Measurements from ENCODE around the gene TEX14. TPM values are rescaled to one million over a fixed set of nuclear protein-coding genes. Genes with fewer than 3 reads are reported as not detected.

TEX14 gene
- total RNA-seq, 1 donor from 2014 or later: not detected

DNA sequence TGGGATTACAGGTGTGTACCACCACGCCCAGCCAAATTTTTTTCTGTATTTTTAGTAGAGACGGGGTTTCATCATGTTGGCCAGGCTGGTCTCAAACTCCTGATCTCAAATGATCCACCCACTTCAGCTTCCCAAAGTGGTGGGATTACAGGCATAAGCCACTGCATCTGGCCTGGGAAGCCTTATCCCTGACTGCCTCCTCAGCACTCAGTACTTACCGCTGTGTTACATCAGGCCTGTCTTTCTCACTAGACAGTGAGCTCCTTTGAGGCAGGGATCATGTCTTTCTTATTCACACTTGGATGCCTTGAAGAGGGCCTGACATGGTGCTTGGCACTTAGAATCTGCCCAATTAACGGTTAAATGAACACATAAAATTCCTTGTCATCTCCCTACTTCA, 121.1 kb downstream of the TEX14 start:
- Histone ChIP-seq H3K36me3 (no peaks in the 10 kb centered on the region), H3K4me1 (no peaks in the 10 kb centered on the region), H3K27ac (no peak overlapping the region), H3K9me3 (no peaks in the 10 kb centered on the region), H3K27me3 (no peaks in the 10 kb centered on the region), H3K4me3 (no peak overlapping the region)
- DNase-seq (ENCODE audit: low spot score in 2 of 2): no peak
- intact Hi-C loops (cut with DNase I): no loop called here
- TF ChIP-seq, protein P1, sequence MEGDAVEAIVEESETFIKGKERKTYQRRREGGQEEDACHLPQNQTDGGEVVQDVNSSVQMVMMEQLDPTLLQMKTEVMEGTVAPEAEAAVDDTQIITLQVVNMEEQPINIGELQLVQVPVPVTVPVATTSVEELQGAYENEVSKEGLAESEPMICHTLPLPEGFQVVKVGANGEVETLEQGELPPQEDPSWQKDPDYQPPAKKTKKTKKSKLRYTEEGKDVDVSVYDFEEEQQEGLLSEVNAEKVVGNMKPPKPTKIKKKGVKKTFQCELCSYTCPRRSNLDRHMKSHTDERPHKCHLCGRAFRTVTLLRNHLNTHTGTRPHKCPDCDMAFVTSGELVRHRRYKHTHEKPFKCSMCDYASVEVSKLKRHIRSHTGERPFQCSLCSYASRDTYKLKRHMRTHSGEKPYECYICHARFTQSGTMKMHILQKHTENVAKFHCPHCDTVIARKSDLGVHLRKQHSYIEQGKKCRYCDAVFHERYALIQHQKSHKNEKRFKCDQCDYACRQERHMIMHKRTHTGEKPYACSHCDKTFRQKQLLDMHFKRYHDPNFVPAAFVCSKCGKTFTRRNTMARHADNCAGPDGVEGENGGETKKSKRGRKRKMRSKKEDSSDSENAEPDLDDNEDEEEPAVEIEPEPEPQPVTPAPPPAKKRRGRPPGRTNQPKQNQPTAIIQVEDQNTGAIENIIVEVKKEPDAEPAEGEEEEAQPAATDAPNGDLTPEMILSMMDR (IDR thresholded peaks at IDR 0.05): no peak

DNA sequence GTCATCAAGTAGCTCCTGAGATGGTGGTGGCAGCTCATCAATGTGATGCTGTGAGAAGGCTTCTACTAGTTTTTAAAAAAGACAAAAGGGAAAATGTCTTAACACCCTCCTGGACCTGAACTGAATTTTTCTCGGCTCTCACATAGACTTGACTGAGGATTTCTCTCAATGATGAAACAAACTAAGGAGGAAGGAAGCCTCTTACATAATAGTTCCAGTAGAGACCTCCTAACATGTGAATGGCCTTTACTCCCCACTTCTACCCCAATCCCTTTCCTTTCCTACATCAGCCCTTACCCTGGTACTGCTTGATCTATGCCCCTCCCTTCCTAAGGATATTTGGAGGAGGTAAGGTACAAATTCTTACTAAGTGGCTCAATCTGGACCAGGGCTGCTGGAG, 122.6 kb downstream of the TEX14 start:
- TF ChIP-seq, protein P1 (IDR thresholded peaks at IDR 0.05): no peak
- Histone ChIP-seq H3K36me3 (no peaks in the 10 kb centered on the region), H3K4me1 (no peaks in the 10 kb centered on the region), H3K27me3 (no peaks in the 10 kb centered on the region), H3K4me3 (no peak overlapping the region), H3K9me3 (no peaks in the 10 kb centered on the region), H3K27ac (no peak overlapping the region)
- DNase-seq (ENCODE audit: low spot score in 2 of 2): no peak
- intact Hi-C loops (cut with DNase I): no loop called here

DNA sequence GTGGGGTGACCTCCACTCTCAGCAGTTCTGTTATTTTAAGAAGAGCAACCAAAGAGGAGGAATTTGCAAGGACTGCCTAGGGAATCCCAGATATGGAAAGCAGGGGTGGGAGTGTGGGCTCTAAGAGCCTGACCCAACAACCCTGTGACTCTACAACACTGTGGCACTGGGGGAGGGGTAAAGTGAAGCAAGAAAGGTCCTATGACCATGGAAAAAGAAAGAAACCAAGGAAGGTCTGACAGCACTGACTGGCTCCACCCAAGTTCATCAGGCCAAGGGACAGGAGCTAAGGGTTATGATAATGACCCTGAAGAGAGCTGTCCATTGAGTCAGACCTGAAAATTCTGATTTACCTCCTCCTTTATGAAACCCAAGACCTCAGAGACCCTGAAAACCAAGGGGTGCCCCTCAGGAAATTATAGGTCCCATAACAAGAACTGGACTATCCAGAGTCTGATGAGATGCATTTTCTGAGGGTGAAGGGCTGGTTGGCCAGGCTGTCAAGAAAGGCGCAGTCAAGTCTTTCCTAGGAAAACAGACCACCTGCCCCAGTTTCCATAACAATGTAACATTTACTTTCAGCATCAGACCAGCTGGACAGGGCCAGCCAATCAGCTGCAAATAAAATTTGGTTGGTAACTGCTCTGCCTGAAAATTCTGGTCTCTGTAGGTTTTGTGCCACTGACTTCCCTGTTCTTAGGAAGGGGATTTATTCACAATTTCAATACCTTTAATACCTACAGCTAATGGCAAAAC, 123.6 kb downstream of the TEX14 start:
- no peak for DNase-seq (ENCODE audit: low spot score in 2 of 2)
- Histone ChIP-seq H3K4me1 (no peaks in the 10 kb centered on the region), H3K4me3 (no peak overlapping the region), H3K27ac (no peak overlapping the region), H3K27me3 (no peaks in the 10 kb centered on the region), H3K9me3 (no peaks in the 10 kb centered on the region), H3K36me3 (no peaks in the 10 kb centered on the region)
- intact Hi-C loops (cut with DNase I): no loop called here
- TF ChIP-seq, protein P1 (IDR thresholded peaks at IDR 0.05): no peak

DNA sequence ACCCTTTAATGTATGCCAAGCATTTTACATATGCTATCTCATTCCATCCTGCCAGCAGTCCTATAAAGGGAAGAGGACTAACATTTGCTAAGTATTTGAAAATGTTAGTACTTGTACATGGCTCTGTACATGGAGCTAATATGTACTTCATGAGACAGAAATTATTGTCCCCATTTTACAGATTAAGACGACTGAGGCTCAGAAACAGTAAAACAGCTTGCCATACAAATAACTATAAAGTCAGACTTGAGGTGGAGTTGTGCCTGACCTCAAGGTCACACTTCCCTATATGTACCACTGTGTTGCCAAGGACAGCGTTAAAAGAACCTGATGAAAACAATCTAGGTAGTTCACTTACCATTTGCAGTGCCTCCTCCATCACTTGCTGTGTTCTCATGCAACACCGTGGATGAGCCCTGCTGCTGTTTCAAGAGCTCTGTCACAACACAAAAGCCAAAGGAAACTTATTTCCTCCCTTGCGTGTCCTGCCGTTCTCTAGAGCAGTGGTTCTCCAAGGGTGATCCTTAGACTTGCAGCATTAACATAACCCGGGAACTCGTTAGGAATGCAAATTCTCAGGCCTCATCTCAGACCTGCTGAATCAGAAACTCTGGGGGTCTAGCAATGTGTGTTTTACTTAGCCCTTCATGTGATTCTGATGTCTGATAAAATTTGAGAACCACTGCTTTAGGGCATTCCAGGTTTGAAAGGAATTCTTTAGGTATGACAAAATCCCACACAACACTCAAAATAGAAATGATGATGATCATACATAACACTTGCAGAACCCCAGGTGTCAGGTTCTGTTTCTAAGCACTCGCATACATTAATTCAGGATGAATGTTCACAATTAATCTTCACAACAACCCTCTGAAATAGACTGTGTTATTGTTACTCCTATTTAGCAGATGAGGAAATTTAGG, 126.2 kb downstream of the TEX14 start:
- Histone ChIP-seq H3K27me3 (no peaks in the 10 kb centered on the region), H3K4me1 (no peaks in the 10 kb centered on the region), H3K9me3 (no peaks in the 10 kb centered on the region), H3K36me3 (no peaks in the 10 kb centered on the region), H3K4me3 (no peak overlapping the region), H3K27ac (no peak overlapping the region)
- DNase-seq (ENCODE audit: low spot score in 2 of 2): no peak
- TF ChIP-seq, protein P1 (IDR thresholded peaks at IDR 0.05): no peak
- intact Hi-C loops (cut with DNase I): no loop called here

DNA sequence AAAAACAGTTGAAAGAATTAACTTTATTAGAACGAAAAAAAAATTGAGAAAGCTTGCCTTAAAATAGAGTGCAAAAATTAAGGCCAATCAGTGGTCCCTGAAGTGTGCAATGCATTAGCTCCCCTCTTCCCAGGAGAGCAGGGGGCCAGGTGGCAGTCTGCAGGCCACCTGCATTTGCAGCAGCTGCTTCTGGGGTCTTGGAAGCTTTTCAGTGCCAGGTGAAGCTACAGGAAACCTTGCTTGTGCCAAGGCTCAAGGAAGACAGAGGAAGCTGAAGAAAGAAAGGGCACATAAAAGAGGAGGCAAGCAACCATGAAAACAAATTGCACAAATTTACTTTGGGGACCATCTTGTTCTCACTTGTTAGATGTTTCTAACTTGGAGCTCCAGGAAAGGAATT, 126.9 kb downstream of the TEX14 start:
- intact Hi-C loops (cut with DNase I): no loop called here
- TF ChIP-seq, protein P1 (IDR thresholded peaks at IDR 0.05): no peak
- Histone ChIP-seq H3K9me3 (no peaks in the 10 kb centered on the region), H3K4me1 (no peaks in the 10 kb centered on the region), H3K36me3 (no peaks in the 10 kb centered on the region), H3K4me3 (no peak overlapping the region), H3K27me3 (no peaks in the 10 kb centered on the region), H3K27ac (no peak overlapping the region)
- DNase-seq (ENCODE audit: low spot score in 2 of 2): no peak

Measured in ascending aorta (tissue), 2 donors.